Smooth muscle cell (in vitro differentiated cells): Measurements from ENCODE around the gene NFATC4. TPM values are rescaled to one million over a fixed set of nuclear protein-coding genes. Genes with fewer than 3 reads are reported as not detected.

Experiments
- DNase-seq: peaks from one replicate; lab custom pipeline; 2025; ENCODE audit not compliant: unreplicated experiment; lab: John Stamatoyannopoulos, UW
- H2AFZ ChIP-seq: fragments of 200-600 bp; sonication (generic); 2 replicates; pipeline ENCODE4 v1.6.0; 2016; ENCODE audit warnings: antibody characterized with exemption, low read depth, mild to moderate bottlenecking
- H3F3A ChIP-seq: fragments of 200-600 bp; sonication (generic); 2 replicates; pipeline ENCODE4 v1.6.0; 2017; ENCODE audit warnings: antibody characterized with exemption, low read depth
- H3K27ac ChIP-seq: fragments of 200-600 bp; sonication (generic); 2 replicates; pipeline ENCODE4 v1.5.1; 2016; ENCODE audit warnings: low read depth, mild to moderate bottlenecking
- H3K27me3 ChIP-seq: fragments of 200-600 bp; sonication (generic); 2 replicates; pipeline ENCODE4 v1.6.1; 2016; ENCODE audit warnings: low read depth, mild to moderate bottlenecking
- H3K36me3 ChIP-seq: fragments of 200-600 bp; sonication (generic); 2 replicates; pipeline ENCODE4 v1.5.1; 2016; ENCODE audit warnings: low read depth
- H3K4me1 ChIP-seq: fragments of 200-600 bp; sonication (generic); 2 replicates; pipeline ENCODE4 v1.5.1; 2016; ENCODE audit warnings: low read depth
- H3K4me2 ChIP-seq: fragments of 200-600 bp; sonication (generic); 2 replicates; pipeline ENCODE4 v1.6.0; 2016; ENCODE audit warnings: mild to moderate bottlenecking
- H3K4me3 ChIP-seq: fragments of 200-600 bp; sonication (generic); 2 replicates; pipeline ENCODE4 v1.5.1; 2016; ENCODE audit warnings: mild to moderate bottlenecking
- H3K79me2 ChIP-seq: fragments of 200-600 bp; sonication (generic); 2 replicates; pipeline ENCODE4 v1.6.0; 2016; ENCODE audit warnings: low read depth, mild to moderate bottlenecking
- H3K9ac ChIP-seq: fragments of 200-600 bp; sonication (generic); 2 replicates; pipeline ENCODE4 v1.6.0; 2016; ENCODE audit warnings: low read depth
- H3K9me3 ChIP-seq: fragments of 200-600 bp; sonication (generic); replicated peaks from 2 replicates; pipeline ENCODE4 v1.5.1; 2016; ENCODE audit warnings: low read depth
- H4K20me1 ChIP-seq: fragments of 200-600 bp; sonication (generic); 2 replicates; pipeline ENCODE4 v1.6.0; 2016; ENCODE audit warnings: low read depth
- WGBS: methylation state at CpG from one replicate; pipeline ENCODE4 v1.1.7; 2016; ENCODE audit warnings: low lambda C conversion rate; 5-methylcytosine and 5-hydroxymethylcytosine counted together
- polyA plus RNA-seq: library from polyadenylated mRNA; unstranded; fragments of >200 nt; fragmentation: Nextera tagmentation; extraction: Ambion mirVana; gene quantifications from 2 replicates; pipeline ENCODE4 v1.2.1, GENCODE V29; 2016
- total RNA-seq: library from RNA; depleted of rRNA; stranded (reverse); fragments of >200 nt; gene quantifications from 2 replicates; pipeline ENCODE4 v1.2.3, GENCODE V29; 2014
- TF ChIP-seq, protein P1 (sequence below): fragments of 200-600 bp; sonication (generic); IDR thresholded peaks from 2 replicates; pipeline ENCODE4 v1.5.1; 2017; ENCODE audit warnings: borderline replicate concordance, mild to moderate bottlenecking, antibody characterized with exemption; ENCODE audit not compliant: insufficient read depth, poor library complexity, severe bottlenecking

Gene NFATC4
- total and polyA plus RNA-seq, 2 experiments from 2014 or later, result 44.6 to 84.7 TPM

DNA sequence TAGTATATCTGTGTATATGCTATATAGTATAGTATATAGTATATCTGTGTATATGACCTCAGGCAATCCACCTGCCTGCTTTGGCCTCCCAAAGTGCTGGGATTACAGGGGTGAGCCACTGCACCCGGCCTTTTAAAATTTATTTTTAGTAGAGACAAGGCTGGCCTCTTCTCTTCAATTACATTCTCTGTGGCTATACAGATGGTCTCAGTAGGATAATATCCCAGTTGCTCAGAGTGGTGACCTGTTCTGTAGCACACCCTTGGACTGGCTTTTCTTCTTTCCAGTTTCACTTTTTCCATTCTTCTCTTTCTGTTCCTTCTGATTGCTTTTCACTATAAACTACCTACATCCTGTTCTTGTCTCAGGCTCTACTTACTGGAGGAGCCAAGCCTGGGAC, 3.1 kb upstream of the NFATC4 start:
- no peaks in the 10 kb centered on the region for H3K36me3 ChIP-seq
- no peaks in the 10 kb centered on the region for H3K27me3 ChIP-seq
- H4K20me1 ChIP-seq, result peaks cover 6% of the 10 kb centered on the region
- H3K4me1 ChIP-seq, result peaks cover 15% of the 10 kb centered on the region
- no peaks in the 10 kb centered on the region for H3K9me3 ChIP-seq
- peaks cover 11% of the 10 kb centered on the region for H3F3A ChIP-seq
- WGBS, result 93% methylated on average over 1 of the region's 1 CpG
- no peak overlapping the region for H3K9ac ChIP-seq
- TF ChIP-seq, protein P1, sequence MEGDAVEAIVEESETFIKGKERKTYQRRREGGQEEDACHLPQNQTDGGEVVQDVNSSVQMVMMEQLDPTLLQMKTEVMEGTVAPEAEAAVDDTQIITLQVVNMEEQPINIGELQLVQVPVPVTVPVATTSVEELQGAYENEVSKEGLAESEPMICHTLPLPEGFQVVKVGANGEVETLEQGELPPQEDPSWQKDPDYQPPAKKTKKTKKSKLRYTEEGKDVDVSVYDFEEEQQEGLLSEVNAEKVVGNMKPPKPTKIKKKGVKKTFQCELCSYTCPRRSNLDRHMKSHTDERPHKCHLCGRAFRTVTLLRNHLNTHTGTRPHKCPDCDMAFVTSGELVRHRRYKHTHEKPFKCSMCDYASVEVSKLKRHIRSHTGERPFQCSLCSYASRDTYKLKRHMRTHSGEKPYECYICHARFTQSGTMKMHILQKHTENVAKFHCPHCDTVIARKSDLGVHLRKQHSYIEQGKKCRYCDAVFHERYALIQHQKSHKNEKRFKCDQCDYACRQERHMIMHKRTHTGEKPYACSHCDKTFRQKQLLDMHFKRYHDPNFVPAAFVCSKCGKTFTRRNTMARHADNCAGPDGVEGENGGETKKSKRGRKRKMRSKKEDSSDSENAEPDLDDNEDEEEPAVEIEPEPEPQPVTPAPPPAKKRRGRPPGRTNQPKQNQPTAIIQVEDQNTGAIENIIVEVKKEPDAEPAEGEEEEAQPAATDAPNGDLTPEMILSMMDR, result no peak
- H3K27ac ChIP-seq, result peak overlapping the region; percentile 97
- no peak for DNase-seq
- H3K4me2 ChIP-seq, result peak overlapping the region; percentile 100
- peaks cover 4% of the 10 kb centered on the region for H3K79me2 ChIP-seq
- peak overlapping the region; percentile 51 for H2AFZ ChIP-seq
- no peak overlapping the region for H3K4me3 ChIP-seq

DNA sequence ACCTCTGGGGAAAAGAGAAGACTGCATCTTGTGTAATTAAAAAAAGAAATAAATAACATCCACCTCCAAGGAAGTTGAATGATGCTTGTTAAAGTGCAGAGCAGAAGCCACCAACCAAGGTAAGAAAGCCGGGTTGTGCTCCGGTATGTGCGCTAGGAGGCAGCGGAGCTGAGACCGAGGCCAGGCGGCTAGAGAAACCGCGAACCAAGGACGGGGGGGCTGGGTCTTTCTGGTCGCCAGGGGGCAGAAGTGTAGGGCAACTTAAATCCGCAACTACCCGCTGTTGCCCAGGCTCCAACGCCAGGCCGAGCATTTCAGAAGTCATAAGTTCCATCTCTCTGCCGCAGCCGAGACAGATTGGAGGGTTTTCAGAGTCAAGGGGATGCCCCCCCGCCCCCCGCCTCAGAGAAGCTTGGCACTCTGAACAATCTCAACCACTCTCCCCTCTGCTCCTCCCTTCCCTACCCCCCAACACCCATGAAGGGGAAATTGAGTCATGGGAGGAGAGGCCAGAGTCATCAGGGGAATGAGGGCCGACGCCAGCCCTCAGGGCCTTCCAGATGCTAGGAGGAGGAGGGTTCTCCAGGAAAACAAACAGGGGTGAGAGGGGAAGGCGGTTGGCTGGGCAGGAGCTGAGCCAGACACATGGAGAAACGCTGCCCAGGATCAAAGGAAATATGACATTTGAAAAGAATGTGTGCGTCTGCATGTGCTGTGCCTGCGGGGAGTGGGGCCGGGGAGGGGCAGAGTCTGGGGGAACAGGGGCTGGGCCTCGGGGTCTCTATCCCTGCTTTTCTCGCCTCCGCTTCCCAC, 2.2 kb upstream of the NFATC4 start:
- no peaks in the 10 kb centered on the region for H3K36me3 ChIP-seq
- H2AFZ ChIP-seq, result peak overlapping the region; percentile 81
- WGBS, result under 1% methylated on average over 23 of the region's 28 CpGs
- TF ChIP-seq, protein P1, result peak; percentile 77
- H3K9me3 ChIP-seq, result no peaks in the 10 kb centered on the region
- peaks cover 13% of the 10 kb centered on the region for H4K20me1 ChIP-seq
- peak overlapping the region; percentile 100 for H3K4me2 ChIP-seq
- H3K4me3 ChIP-seq, result peak overlapping the region; percentile 99
- peaks cover 4% of the 10 kb centered on the region for H3K79me2 ChIP-seq
- peak overlapping the region; percentile 97 for H3K27ac ChIP-seq
- DNase-seq, result peak; percentile 52
- H3K27me3 ChIP-seq, result no peaks in the 10 kb centered on the region
- peak overlapping the region; percentile 87 for H3K9ac ChIP-seq
- peaks cover 11% of the 10 kb centered on the region for H3F3A ChIP-seq
- peaks cover 16% of the 10 kb centered on the region for H3K4me1 ChIP-seq

- peaks cover 18% of the 10 kb centered on the region for H3K4me1 ChIP-seq
- peaks cover 11% of the 10 kb centered on the region for H3F3A ChIP-seq
- H3K79me2 ChIP-seq, result peaks cover 4% of the 10 kb centered on the region
- H2AFZ ChIP-seq, result peak overlapping the region; percentile 81
- peak overlapping the region; percentile 97 for H3K27ac ChIP-seq
- no peaks in the 10 kb centered on the region for H3K9me3 ChIP-seq
- peaks cover 19% of the 10 kb centered on the region for H4K20me1 ChIP-seq
- peak overlapping the region; percentile 100 for H3K4me2 ChIP-seq
- H3K9ac ChIP-seq, result peak overlapping the region; percentile 87
- no peak for DNase-seq
- H3K36me3 ChIP-seq, result no peaks in the 10 kb centered on the region
- TF ChIP-seq, protein P1, result no peak
- H3K4me3 ChIP-seq, result peak overlapping the region; percentile 99
- H3K27me3 ChIP-seq, result no peaks in the 10 kb centered on the region
- 2% methylated on average over 14 of the region's 16 CpGs for WGBS
Measured at GRCh38 chr14:24366413-24366720, 1.6 kb upstream of the NFATC4 start.
